Activated naive CD4-positive, alpha-beta T cell treated with anti-CD3 and anti-CD28 coated beads, Interleukin-2, amount 50 U/mL, for 24 hours (primary cell): ENCODE results near the gene MAN2A1.
A peak's percentile ranks its signal among the peaks of the same experiment; 100 is the strongest.
"Not testable (repeated sequence)": the region's sequence is repeated elsewhere in the genome, so short reads cannot be mapped to it uniquely, and the experiment has no call there.

Source experiments
- H3K27ac Mint-ChIP-seq: one replicate; pipeline ENCODE4 v1.8.0; 2021; ENCODE audit warnings: mild to moderate bottlenecking, mixed read lengths
- H3K27me3 Mint-ChIP-seq: one replicate; pipeline ENCODE4 v1.8.0; 2021; ENCODE audit warnings: mixed read lengths
- H3K36me3 Mint-ChIP-seq: one replicate; pipeline ENCODE4 v1.8.0; 2021; ENCODE audit warnings: mixed read lengths
- H3K4me1 Mint-ChIP-seq: one replicate; pipeline ENCODE4 v1.8.0; 2021; ENCODE audit warnings: mixed read lengths
- H3K4me3 Mint-ChIP-seq: one replicate; pipeline ENCODE4 v1.8.0; 2021; ENCODE audit warnings: mild to moderate bottlenecking, mixed read lengths
- H3K9me3 Mint-ChIP-seq: one replicate; pipeline ENCODE4 v1.8.0; 2021; ENCODE audit warnings: mixed read lengths

Gene MAN2A1

DNA sequence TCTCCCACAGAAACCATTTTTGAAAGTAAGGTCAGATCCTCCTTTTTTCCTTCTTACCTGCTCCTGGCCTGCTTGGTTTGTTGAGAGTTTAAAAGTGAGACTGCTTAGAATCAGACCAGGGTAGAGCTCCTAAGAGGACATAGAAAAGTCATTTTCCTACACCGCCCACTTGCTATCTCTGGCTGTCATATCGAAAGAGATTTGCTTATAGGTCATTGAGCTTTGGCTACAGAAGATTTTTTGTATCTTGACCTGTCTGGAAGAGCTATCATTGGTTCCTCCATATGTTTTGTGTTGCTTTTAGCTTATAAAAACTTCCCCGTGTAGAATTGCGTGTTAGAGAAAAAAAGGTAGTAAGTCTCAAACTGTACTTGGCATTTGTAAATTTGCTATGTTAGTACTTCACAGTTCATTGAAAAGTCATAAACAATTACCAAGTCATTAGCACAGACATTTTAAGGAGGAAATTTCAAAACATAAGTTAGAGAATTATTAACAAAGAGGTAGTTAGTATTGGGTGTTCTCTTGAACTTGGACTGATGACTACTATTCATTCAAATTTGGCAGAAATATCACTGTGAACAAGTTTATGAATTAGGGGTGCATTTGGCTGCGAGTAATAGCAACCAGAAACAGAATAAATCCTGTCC, 96.6 kb downstream of the MAN2A1 start:
- Mint-ChIP-seq H3K4me1 (peaks cover 28% of the 10 kb centered on the region), H3K4me3 (no peak overlapping the region), H3K27me3 (no peaks in the 10 kb centered on the region), H3K9me3 (no peaks in the 10 kb centered on the region), H3K27ac (no peak overlapping the region), H3K36me3 (peaks cover 26% of the 10 kb centered on the region)

DNA sequence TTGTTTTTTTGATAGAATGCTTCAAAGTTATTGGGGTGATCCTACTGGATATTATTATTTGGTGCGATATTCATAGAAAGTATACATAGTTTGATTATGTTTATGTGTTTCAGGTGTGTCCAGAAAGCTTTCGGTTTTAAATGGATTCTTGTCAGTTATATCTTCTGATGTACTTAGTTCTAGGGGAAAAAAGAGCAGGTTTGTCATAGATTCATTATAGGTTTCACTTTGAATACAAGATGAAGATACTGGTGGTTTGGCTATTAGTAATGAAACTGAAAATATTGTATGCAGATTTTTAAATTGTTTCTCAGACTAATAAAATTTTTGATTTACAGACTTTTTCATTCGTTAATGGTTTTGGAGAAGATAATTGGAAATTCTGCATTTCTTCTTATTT, 98.9 kb downstream of the MAN2A1 start:
- Mint-ChIP-seq H3K4me1 (peaks cover 28% of the 10 kb centered on the region), H3K27me3 (no peaks in the 10 kb centered on the region), H3K9me3 (no peaks in the 10 kb centered on the region), H3K4me3 (no peak overlapping the region), H3K36me3 (peaks cover 30% of the 10 kb centered on the region), H3K27ac (peak overlapping the region; percentile 59)

DNA sequence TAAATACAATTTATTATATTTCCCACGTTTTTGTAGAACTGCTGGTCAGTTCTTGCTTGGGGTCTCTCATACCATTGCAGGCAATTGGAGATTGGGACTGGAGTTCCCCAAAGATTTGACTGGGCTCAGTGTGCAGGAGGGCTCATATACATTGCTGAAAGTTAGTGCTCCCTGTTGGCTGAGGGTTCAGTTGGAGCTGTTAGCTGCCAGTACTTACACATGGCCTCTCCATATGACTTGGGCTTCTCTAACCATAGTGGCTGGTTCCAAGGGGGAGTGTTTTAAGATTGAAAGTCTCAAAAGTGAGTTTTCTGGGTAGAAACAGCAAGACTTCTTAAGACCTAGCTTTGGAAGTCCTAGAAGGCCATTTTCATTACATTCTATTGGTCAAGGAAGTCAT, 102.9 kb downstream of the MAN2A1 start:
- Mint-ChIP-seq H3K36me3 (peaks cover 37% of the 10 kb centered on the region), H3K27ac (no peak overlapping the region), H3K4me1 (peaks cover 26% of the 10 kb centered on the region), H3K9me3 (peaks cover 6% of the 10 kb centered on the region), H3K4me3 (no peak overlapping the region), H3K27me3 (no peaks in the 10 kb centered on the region)

DNA sequence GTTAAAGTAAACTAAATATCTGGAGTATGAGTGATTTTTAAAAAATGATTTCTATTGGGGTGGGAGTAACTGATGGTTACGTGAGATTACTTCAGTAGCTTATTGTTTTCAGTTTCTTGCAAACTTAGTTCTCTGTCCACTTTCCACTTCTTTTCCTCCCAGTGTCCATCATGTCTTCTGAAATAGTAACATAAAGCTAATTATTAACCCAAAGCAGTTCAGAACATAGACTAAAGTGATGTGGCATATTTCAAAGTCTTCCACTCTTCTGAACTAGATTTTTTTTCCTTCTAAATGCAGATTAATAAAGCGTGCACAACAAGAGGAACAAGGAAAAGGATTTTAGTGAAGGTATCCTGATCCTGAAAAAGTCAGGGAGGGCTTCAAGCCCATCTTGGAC, 114.1 kb downstream of the MAN2A1 start:
- Mint-ChIP-seq H3K4me1 (peaks cover 14% of the 10 kb centered on the region), H3K36me3 (peaks cover 32% of the 10 kb centered on the region), H3K27me3 (no peaks in the 10 kb centered on the region), H3K9me3 (no peaks in the 10 kb centered on the region), H3K4me3 (no peak overlapping the region), H3K27ac (no peak overlapping the region)

DNA sequence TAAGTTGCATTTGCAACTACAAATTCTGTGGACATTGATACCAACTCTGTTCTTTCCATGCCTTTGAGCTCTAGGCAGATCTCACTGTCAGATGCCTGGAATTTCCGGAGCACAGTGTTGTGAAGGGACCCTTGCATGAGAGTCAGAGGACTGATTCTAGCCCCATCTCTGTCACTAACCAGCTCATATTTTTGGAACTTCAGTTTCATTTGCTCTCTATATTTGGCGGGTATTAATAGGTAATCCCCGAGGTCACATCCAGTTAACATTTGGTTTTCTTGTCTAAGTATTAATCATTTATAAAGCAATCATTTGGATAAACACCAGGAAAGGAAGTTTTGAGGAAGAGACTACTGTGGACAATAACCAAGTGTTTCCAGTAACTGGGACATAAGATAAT, 115.7 kb downstream of the MAN2A1 start:
- peak overlapping the region; percentile 30 for H3K27ac Mint-ChIP-seq
- H3K36me3 Mint-ChIP-seq, result peaks cover 39% of the 10 kb centered on the region
- no peak overlapping the region for H3K4me3 Mint-ChIP-seq
- H3K27me3 Mint-ChIP-seq, result no peaks in the 10 kb centered on the region
- H3K9me3 Mint-ChIP-seq, result peaks cover 8% of the 10 kb centered on the region
- H3K4me1 Mint-ChIP-seq, result peaks cover 23% of the 10 kb centered on the region

DNA sequence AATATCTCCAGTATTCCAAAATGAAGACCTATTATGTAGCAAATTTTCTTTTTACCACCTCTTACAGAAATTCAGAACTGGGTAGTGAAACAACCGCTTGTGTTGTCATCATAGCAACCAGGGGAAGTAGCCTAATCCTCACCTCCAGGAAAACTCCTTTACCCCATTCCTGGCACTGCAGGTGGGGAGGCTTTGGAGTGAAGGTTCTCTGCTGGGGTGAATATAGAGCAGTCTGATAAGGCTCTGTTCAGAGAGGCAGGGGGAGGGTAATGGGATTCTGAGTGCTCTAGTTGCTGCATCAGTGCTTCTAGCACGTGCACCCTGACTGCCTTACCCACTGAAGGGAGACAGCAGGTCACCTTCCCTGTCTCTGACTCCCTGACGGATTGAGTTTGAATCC, 116.2 kb downstream of the MAN2A1 start:
- no peak overlapping the region for H3K27ac Mint-ChIP-seq
- H3K9me3 Mint-ChIP-seq, result peaks cover 8% of the 10 kb centered on the region
- H3K4me1 Mint-ChIP-seq, result peaks cover 22% of the 10 kb centered on the region
- no peaks in the 10 kb centered on the region for H3K27me3 Mint-ChIP-seq
- H3K4me3 Mint-ChIP-seq, result no peak overlapping the region
- peaks cover 42% of the 10 kb centered on the region for H3K36me3 Mint-ChIP-seq

DNA sequence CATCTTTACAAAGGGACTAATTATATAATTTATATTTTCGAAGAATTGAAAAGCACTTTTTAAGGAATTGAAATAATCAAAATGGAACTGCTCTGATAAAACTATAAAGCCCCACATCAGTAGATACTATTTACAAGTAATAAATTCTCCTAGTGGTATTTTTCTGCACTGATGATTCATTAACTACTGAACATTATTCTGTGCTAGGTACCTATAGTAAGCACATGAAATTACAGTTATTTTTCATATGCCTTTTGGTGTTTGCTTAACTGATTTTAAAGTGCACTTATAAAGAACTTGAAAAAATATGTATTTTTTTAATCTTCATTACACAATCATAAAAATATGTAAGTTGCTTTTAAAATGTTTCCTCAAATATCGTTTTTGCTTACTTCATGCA, 123.0 kb downstream of the MAN2A1 start:
- Mint-ChIP-seq H3K4me3 (no peak overlapping the region), H3K27me3 (no peaks in the 10 kb centered on the region), H3K36me3 (peaks cover 41% of the 10 kb centered on the region), H3K4me1 (peaks cover 24% of the 10 kb centered on the region), H3K27ac (no peak overlapping the region), H3K9me3 (peaks cover 8% of the 10 kb centered on the region)

DNA sequence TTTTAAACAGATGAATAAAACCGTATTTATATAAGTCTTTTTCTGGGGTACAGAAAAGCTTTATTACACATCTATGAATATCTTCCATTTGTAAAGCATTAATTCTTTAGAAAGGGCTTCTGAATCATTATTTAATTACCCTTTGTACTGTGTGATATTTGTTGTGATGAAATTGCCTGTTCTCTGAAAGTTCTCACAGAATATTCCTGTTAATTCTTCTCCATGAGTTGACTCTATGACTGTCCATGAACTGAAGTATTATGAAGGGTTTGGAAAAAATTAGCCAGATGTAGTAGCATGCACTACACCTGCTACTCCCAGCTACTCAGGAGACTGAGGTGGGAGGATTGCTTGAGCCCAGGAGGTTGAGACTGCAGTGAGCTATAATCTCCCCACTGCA, 127.0 kb downstream of the MAN2A1 start:
- Mint-ChIP-seq H3K9me3 (no peaks in the 10 kb centered on the region), H3K27ac (no peak overlapping the region), H3K36me3 (peaks cover 32% of the 10 kb centered on the region), H3K27me3 (no peaks in the 10 kb centered on the region), H3K4me3 (no peak overlapping the region), H3K4me1 (peaks cover 11% of the 10 kb centered on the region)

DNA sequence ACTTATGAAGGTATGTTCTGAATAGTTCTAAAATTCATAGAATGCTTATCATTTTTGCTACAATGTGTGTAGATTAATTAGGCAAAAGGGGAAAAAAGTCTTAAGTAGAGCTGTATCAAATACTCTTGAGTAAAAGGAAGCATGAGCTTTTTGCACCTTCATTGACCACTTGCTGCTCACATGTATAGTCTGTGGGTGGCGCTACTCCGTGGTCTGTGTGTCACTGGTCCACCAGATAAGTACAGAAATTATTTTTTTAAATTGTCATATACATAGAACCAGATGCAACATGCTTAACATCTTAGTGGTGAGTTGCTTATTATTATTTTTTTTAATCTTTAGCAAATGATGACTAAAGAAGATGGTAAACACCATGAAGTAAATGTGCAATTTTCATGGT, 130.2 kb downstream of the MAN2A1 start:
- H3K27ac Mint-ChIP-seq, result no peak overlapping the region
- H3K9me3 Mint-ChIP-seq, result no peaks in the 10 kb centered on the region
- H3K27me3 Mint-ChIP-seq, result no peaks in the 10 kb centered on the region
- H3K4me1 Mint-ChIP-seq, result peaks cover 12% of the 10 kb centered on the region
- H3K36me3 Mint-ChIP-seq, result peaks cover 39% of the 10 kb centered on the region
- no peak overlapping the region for H3K4me3 Mint-ChIP-seq

DNA sequence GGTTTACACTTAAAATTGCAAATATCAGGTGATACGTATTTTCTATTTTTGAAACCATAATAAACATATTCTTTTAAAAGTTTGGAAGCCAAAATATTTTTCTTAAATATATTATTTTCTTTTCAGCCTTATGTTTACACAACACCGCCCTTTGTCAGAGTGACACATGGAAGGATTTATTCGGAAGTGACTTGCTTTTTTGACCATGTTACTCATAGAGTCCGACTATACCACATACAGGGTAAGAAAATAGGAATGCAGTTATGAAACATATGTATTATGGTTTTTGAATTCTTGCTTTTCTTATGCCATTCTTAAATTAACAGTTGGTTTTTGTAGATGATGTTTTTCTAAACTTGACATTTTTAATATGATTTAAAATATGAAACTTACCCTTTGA, 133.9 kb downstream of the MAN2A1 start:
- no peak overlapping the region for H3K4me3 Mint-ChIP-seq
- peaks cover 14% of the 10 kb centered on the region for H3K4me1 Mint-ChIP-seq
- no peaks in the 10 kb centered on the region for H3K27me3 Mint-ChIP-seq
- no peak overlapping the region for H3K27ac Mint-ChIP-seq
- H3K9me3 Mint-ChIP-seq, result no peaks in the 10 kb centered on the region
- H3K36me3 Mint-ChIP-seq, result peaks cover 44% of the 10 kb centered on the region

DNA sequence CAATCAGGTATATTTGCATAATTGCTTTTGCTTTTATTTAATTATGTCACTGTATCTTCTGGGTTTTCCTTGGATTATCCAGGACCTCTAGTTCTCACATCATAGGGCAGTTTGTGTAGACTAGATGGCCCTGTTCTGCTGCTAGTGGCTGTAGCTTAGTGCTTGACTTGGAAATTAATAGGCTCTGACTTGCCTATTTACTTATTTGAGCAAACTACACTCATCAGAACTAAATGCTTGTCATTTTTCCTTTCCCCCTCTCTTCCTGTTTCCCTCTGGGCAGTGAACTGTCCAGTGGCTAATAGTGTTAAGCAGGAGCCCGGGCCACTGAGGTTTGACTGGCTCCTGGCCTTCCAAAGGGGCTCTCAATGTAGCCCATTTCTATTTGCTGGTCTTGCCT, 135.7 kb downstream of the MAN2A1 start:
- Mint-ChIP-seq H3K9me3 (peaks cover 7% of the 10 kb centered on the region), H3K36me3 (peaks cover 41% of the 10 kb centered on the region), H3K27ac (peak overlapping the region; percentile 71)

DNA sequence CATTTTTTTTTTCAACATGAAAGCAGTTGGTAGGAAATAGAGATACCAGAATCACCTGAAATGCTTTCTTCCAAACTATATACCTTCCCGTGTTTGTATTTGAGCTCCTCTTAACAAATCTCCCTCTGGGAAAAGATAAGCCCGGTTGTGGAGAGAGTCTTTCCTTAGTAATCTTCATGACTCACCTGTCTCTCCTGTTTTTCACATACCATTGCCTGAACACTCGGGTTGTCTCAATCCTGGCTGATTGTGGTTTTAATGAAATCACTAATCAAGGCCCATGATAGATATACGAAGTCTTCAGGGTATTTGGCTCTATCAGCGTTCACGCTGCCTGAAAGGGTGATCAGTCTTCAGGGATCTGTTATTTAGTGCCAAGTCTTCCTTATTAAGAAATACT, 136.7 kb downstream of the MAN2A1 start:
- peaks cover 7% of the 10 kb centered on the region for H3K9me3 Mint-ChIP-seq
- H3K27ac Mint-ChIP-seq, result no peak overlapping the region
- peaks cover 41% of the 10 kb centered on the region for H3K36me3 Mint-ChIP-seq
- no peak overlapping the region for H3K4me3 Mint-ChIP-seq
- peaks cover 20% of the 10 kb centered on the region for H3K4me1 Mint-ChIP-seq
- no peaks in the 10 kb centered on the region for H3K27me3 Mint-ChIP-seq

More for the DNA sequence above, 135.7 kb downstream of the MAN2A1 start:
- peaks cover 21% of the 10 kb centered on the region for H3K4me1 Mint-ChIP-seq
- no peaks in the 10 kb centered on the region for H3K27me3 Mint-ChIP-seq
- no peak overlapping the region for H3K4me3 Mint-ChIP-seq

DNA sequence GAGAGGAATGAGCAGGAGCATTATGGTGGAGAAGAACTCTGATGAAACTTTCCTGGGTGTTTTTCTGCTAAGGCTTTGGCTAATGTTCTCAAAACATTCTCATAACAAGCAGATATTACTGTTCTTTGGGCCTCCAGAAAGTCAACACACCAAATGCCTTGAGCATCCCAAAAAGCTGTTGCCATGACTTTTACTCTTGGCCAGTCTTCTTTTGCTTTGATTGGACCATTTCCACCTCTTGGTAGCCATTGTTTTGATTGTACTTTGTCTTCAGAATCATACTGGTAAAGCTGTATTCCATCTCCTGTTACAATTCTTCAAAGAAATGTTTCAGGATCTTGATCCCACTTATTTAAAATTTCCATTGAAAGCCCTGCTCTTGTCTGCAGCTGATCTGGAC, 139.6 kb downstream of the MAN2A1 start:
- peaks cover 7% of the 10 kb centered on the region for H3K9me3 Mint-ChIP-seq
- peaks cover 23% of the 10 kb centered on the region for H3K4me1 Mint-ChIP-seq
- H3K36me3 Mint-ChIP-seq, result peaks cover 34% of the 10 kb centered on the region
- peak overlapping the region; percentile 30 for H3K27ac Mint-ChIP-seq
- no peaks in the 10 kb centered on the region for H3K27me3 Mint-ChIP-seq
- no peak overlapping the region for H3K4me3 Mint-ChIP-seq

DNA sequence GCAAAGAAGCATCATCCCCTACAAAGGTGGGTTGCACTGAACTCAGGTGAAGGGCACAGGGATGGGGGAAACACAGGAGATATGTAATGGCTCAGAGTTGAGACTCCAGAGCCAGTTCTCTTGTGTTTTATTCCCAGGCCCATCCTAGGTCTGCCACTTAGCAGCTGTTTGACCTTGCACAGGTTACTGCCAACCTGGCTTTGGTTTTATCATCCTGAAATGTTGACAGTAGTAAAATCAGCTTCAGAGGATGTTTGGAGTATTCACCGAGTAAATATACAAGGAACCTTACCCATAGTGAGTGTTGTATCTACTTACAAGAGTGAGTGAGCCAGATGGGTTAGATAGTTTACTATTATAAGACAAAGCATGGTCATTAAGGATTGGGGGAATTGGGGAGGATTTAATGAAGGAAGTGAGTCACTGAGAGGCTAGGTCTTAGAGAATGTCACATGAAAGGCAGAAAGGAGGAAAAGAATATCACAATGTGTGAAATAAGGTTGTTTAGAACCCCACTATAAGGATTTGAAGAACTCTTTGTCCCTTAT, 141.3 kb downstream of the MAN2A1 start:
- Mint-ChIP-seq H3K9me3 (peaks cover 7% of the 10 kb centered on the region), H3K36me3 (peaks cover 31% of the 10 kb centered on the region)

DNA sequence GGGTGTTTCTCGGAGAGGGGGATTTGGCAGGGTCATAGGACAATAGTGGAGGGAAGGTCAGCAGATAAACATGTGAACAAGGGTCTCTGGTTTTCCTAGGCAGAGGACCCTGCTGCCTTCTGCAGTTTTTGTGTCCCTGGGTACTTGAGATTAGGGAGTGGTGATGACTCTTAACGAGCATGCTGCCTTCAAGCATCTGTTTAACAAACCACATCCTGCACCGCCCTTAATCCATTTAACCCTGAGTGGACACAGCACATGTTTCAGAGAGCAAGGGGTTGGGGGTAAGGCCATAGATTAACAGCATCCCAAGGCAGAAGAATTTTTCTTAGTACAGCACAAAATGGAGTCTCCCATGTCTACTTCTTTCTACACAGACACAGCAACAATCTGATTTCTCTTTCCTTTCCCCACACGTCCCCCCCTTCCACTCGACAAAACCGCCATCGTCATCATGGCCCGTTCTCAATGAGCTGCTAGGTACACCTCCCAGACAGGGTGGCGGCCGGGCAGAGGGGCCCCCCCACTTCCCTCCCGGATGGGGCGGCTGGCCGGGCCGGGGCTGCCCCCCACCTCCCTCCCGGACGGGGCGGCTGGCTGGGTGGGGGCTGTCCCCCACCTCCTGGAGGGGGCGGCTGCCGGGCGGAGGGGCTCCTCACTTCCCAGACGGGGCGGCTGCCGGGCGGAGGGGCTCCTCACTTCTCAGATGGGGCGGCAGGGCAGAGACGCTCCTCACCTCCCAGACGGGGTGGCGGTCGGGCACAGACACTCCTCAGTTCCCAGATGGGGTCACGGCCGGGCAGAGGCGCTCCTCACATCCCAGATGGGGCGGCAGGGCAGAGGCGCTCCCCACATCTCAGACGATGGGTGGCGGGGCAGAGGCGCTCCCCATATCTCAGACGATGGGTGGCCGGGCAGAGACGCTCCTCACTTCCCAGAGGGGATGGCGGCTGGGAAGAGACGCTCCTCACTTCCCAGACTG, 142.8 kb downstream of the MAN2A1 start:
- not testable (repeated sequence) for H3K27ac Mint-ChIP-seq, H3K4me3 Mint-ChIP-seq
- peaks cover 30% of the 10 kb centered on the region for H3K36me3 Mint-ChIP-seq

More for the DNA sequence above, 141.3 kb downstream of the MAN2A1 start:
- H3K4me1 Mint-ChIP-seq, result peaks cover 31% of the 10 kb centered on the region
- H3K4me3 Mint-ChIP-seq, result no peak overlapping the region
- H3K27me3 Mint-ChIP-seq, result no peaks in the 10 kb centered on the region
- H3K27ac Mint-ChIP-seq, result no peak overlapping the region

DNA sequence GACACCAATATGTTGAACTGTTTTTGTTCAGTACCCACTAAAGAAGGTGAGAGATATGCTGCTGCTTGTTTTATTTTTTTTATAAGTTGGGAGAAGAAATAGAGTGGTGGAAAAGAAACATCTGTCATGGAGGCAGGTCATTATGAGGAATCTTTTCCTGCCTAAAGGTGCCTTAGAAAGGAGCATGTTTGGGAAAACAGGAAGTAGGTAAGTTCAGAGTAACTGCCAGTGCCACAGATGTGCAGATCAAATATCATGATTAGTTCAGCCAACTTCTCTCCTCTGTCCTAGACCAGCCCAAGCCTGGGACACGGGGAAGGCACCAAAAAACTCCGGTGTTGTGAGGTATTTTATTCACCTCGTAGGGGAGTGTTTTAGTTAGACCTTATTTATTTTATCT, 144.2 kb downstream of the MAN2A1 start:
- Mint-ChIP-seq H3K36me3 (peaks cover 32% of the 10 kb centered on the region), H3K4me3 (no peak overlapping the region), H3K9me3 (peaks cover 7% of the 10 kb centered on the region), H3K27ac (peak overlapping the region; percentile 44), H3K4me1 (peaks cover 38% of the 10 kb centered on the region), H3K27me3 (no peaks in the 10 kb centered on the region)

More for the DNA sequence above, 142.8 kb downstream of the MAN2A1 start:
- H3K27me3 Mint-ChIP-seq, H3K9me3 Mint-ChIP-seq: not testable (repeated sequence)
- H3K4me1 Mint-ChIP-seq, result peaks cover 35% of the 10 kb centered on the region
